ENCODE data around the gene CRADD.

GRCh38 chr12:93841671-93842070, 164.5 kb downstream of the CRADD start:
- no peak for TF ChIP-seq POLR2A (IDR thresholded peaks at IDR 0.05)
- no peak for TF ChIP-seq CTCF (IDR thresholded peaks at IDR 0.05)

Data from thyroid gland (tissue), 4 donors.